MG63 (cell line): ENCODE data around the gene EVI5L. TPM values are rescaled to one million over a fixed set of nuclear protein-coding genes. Genes with fewer than 3 reads are reported as not detected.
"Not testable (repeated sequence)": the region's sequence is repeated elsewhere in the genome, so short reads cannot be mapped to it uniquely, and the experiment has no call there.

Experiments
- DNase-seq: peaks from one replicate; pipeline ENCODE4 v3.0.0-alpha.2; 2020
- H3K27me3 ChIP-seq: fragments of 250-450 bp; sonication (Bioruptor Pico); 2 replicates; pipeline ENCODE4 v1.5.1; 2020; ENCODE audit warnings: mild to moderate bottlenecking, moderate library complexity
- H3K36me3 ChIP-seq: fragments of 250-450 bp; sonication (Bioruptor Pico); 2 replicates; pipeline ENCODE4 v1.5.1; 2020; ENCODE audit warnings: mild to moderate bottlenecking, moderate library complexity
- H3K4me3 ChIP-seq: fragments of 250-450 bp; sonication (Bioruptor Pico); 2 replicates; pipeline ENCODE4 v1.5.1; 2020; ENCODE audit warnings: mild to moderate bottlenecking, moderate library complexity
- H3K9me3 ChIP-seq: fragments of 250-450 bp; sonication (Bioruptor Pico); 2 replicates; pipeline ENCODE4 v1.5.1; 2020; ENCODE audit warnings: mild to moderate bottlenecking, moderate library complexity
- total RNA-seq: library from RNA; depleted of rRNA; stranded (reverse); fragments of >200 nt; shearing (Covaris generic); gene quantifications from 2 replicates; pipeline ENCODE4 v1.2.3, GENCODE V29; 2014; ENCODE audit warnings: low replicate concordance

The EVI5L gene
- total RNA-seq, 1 experiment from 2014 or later = 21.4 TPM

- Histone ChIP-seq H3K4me3 (no peak overlapping the region), H3K36me3 (no peaks in the 10 kb centered on the region), H3K9me3 (no peaks in the 10 kb centered on the region), H3K27me3 (no peaks in the 10 kb centered on the region)
- no peak for DNase-seq
Measured at GRCh38 chr19:7851623-7852500, 21.8 kb downstream of the EVI5L start.

GRCh38 chr19:7852851-7853769 lies 23.1 kb downstream of the EVI5L start:
- no peak for DNase-seq
- Histone ChIP-seq H3K27me3 (no peaks in the 10 kb centered on the region), H3K9me3 (no peaks in the 10 kb centered on the region), H3K4me3 (no peak overlapping the region), H3K36me3 (no peaks in the 10 kb centered on the region)

- Histone ChIP-seq H3K9me3 (no peaks in the 10 kb centered on the region), H3K4me3 (no peak overlapping the region), H3K36me3 (no peaks in the 10 kb centered on the region), H3K27me3 (no peaks in the 10 kb centered on the region)
- DNase-seq = no peak
Measured at GRCh38 chr19:7853770-7854128, 23.7 kb downstream of the EVI5L start.

- DNase-seq = no peak
- no peak overlapping the region for H3K4me3 ChIP-seq
- no peaks in the 10 kb centered on the region for H3K27me3 ChIP-seq
Measured at GRCh38 chr19:7855426-7856108, 25.5 kb downstream of the EVI5L start.

GRCh38 chr19:7856109-7856591 lies 26.1 kb downstream of the EVI5L start:
- H3K27me3 ChIP-seq = no peaks in the 10 kb centered on the region
- H3K36me3 ChIP-seq = no peaks in the 10 kb centered on the region
- H3K4me3 ChIP-seq = no peak overlapping the region
- H3K9me3 ChIP-seq = no peaks in the 10 kb centered on the region
- no peak for DNase-seq

More at GRCh38 chr19:7855426-7856108, 25.5 kb downstream of the EVI5L start:
- H3K9me3 ChIP-seq = no peaks in the 10 kb centered on the region
- no peaks in the 10 kb centered on the region for H3K36me3 ChIP-seq

GRCh38 chr19:7856679-7857663 lies 27.0 kb downstream of the EVI5L start:
- H3K36me3 ChIP-seq = no peaks in the 10 kb centered on the region
- H3K27me3 ChIP-seq = no peaks in the 10 kb centered on the region

GRCh38 chr19:7857727-7858108 lies 27.7 kb downstream of the EVI5L start:
- no peaks in the 10 kb centered on the region for H3K27me3 ChIP-seq
- H3K36me3 ChIP-seq = no peaks in the 10 kb centered on the region
- H3K9me3 ChIP-seq = no peaks in the 10 kb centered on the region
- no peak for DNase-seq
- no peak overlapping the region for H3K4me3 ChIP-seq

More at GRCh38 chr19:7856679-7857663, 27.0 kb downstream of the EVI5L start:
- H3K9me3 ChIP-seq = no peaks in the 10 kb centered on the region
- no peak for DNase-seq
- H3K4me3 ChIP-seq = no peak overlapping the region

- H3K9me3 ChIP-seq = no peaks in the 10 kb centered on the region
- H3K4me3 ChIP-seq = no peak overlapping the region
- no peaks in the 10 kb centered on the region for H3K27me3 ChIP-seq
- no peak for DNase-seq
- no peaks in the 10 kb centered on the region for H3K36me3 ChIP-seq
Measured at GRCh38 chr19:7858109-7858770, 28.2 kb downstream of the EVI5L start.

- not testable (repeated sequence) for H3K4me3 ChIP-seq, H3K36me3 ChIP-seq, H3K9me3 ChIP-seq, DNase-seq, H3K27me3 ChIP-seq
Measured at GRCh38 chr19:7859087-7859486, 29.1 kb downstream of the EVI5L start.

GRCh38 chr19:7859831-7860713 lies 30.1 kb downstream of the EVI5L start:
- Histone ChIP-seq H3K9me3 (no peaks in the 10 kb centered on the region), H3K36me3 (no peaks in the 10 kb centered on the region), H3K4me3 (no peak overlapping the region), H3K27me3 (no peaks in the 10 kb centered on the region)
- no peak for DNase-seq

GRCh38 chr19:7860714-7861618 lies 30.9 kb downstream of the EVI5L start:
- DNase-seq = no peak
- H3K4me3 ChIP-seq = no peak overlapping the region
- H3K9me3 ChIP-seq = no peaks in the 10 kb centered on the region
- no peaks in the 10 kb centered on the region for H3K36me3 ChIP-seq
- no peaks in the 10 kb centered on the region for H3K27me3 ChIP-seq

GRCh38 chr19:7861619-7862412 lies 31.8 kb downstream of the EVI5L start:
- no peak overlapping the region for H3K4me3 ChIP-seq
- H3K27me3 ChIP-seq = no peaks in the 10 kb centered on the region
- no peaks in the 10 kb centered on the region for H3K9me3 ChIP-seq
- no peak for DNase-seq
- H3K36me3 ChIP-seq = no peaks in the 10 kb centered on the region

- no peaks in the 10 kb centered on the region for H3K27me3 ChIP-seq
- H3K36me3 ChIP-seq = no peaks in the 10 kb centered on the region
- H3K4me3 ChIP-seq = no peak overlapping the region
- no peak for DNase-seq
- H3K9me3 ChIP-seq = no peaks in the 10 kb centered on the region
Measured at GRCh38 chr19:7862413-7862951, 32.5 kb downstream of the EVI5L start.
